GM12865 (cell line): ENCODE data around the gene EXD1.

Experiments used
- DNase-seq: peaks from one replicate; pipeline ENCODE4 v3.0.0; 2010; ENCODE audit warnings: low read depth
- H3K4me3 ChIP-seq: 2 replicates; pipeline ENCODE4 v1.5.1; 2011; ENCODE audit warnings: mild to moderate bottlenecking, low read depth, low read length, control low read depth
- CTCF ChIP-seq: IDR thresholded peaks from 2 replicates; pipeline ENCODE4 v1.5.1; 2011; ENCODE audit warnings: low read length, control low read depth, low read depth, inconsistent platforms; ENCODE audit not compliant: insufficient read depth; ENCODE audit errors: missing control alignments

The EXD1 gene

DNA sequence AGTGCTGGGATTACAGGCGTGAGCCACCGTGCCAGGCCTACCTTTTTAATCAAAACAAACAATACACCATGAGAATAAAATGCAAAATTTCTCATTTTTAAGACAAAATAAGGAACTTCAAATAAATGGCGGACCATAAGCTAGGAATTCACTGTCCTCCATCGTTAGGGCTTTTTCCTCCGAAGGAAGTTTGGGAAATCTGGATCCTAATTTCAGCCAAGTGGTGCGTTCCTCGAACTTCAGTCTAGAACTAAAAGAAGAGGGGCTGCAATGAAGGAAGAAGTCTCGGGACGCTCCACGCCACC is 260 bp downstream of the EXD1 start:
- peak overlapping the region; percentile 62 for H3K4me3 ChIP-seq
- no peak for DNase-seq
- no peak for TF ChIP-seq CTCF

- no peak for DNase-seq
- no peak for TF ChIP-seq CTCF
- no peak overlapping the region for H3K4me3 ChIP-seq
Measured at GRCh38 chr15:41219381-41219780, 11.2 kb downstream of the EXD1 start.

- TF ChIP-seq CTCF: no peak
- no peak for DNase-seq
- H3K4me3 ChIP-seq: no peak overlapping the region
Measured at GRCh38 chr15:41218851-41219250, 11.7 kb downstream of the EXD1 start.

GRCh38 chr15:41215708-41216107 is 14.8 kb downstream of the EXD1 start:
- H3K4me3 ChIP-seq: no peak overlapping the region
- no peak for TF ChIP-seq CTCF
- no peak for DNase-seq

DNA sequence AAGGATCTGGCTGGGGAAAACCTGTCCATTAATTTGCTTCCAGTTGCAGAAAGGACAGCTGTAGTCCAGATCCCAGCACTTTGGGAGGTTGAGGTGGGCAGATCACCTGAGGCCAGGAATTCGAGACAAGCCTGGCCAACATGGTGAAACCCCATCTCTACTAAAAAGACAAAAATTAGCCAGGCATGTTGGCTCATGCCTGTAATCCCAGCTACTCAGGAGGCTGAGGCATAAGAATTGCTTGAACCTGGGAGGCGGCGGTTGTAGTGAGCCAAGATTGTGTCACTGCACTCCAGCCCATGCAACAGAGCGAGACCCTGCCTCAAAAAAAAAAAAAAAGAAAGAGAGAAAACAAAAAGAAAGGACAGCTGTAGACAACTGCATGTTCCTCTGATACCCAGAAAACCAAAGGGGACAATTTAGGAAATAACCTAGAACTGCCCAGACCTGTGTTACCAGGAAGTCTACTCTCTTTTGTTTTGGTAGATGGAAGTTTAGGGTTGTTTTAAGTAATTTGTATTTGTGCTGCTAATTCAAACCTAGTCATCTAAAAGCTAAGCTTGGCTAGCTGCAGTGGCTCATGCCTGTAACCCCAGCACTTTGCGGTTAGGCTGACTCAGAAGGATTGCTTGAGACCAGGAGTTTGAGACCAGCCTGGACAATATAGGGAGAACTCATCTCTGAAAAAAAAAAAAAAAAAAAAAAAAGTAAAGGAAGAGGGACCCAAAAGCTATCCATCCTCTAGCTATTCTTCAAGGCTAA is 22.7 kb downstream of the EXD1 start:
- peak; percentile 26 for DNase-seq
- TF ChIP-seq CTCF: no peak
- H3K4me3 ChIP-seq: no peak overlapping the region

- TF ChIP-seq CTCF: no peak
Measured at GRCh38 chr15:41205315-41205714, 25.2 kb downstream of the EXD1 start.

DNA sequence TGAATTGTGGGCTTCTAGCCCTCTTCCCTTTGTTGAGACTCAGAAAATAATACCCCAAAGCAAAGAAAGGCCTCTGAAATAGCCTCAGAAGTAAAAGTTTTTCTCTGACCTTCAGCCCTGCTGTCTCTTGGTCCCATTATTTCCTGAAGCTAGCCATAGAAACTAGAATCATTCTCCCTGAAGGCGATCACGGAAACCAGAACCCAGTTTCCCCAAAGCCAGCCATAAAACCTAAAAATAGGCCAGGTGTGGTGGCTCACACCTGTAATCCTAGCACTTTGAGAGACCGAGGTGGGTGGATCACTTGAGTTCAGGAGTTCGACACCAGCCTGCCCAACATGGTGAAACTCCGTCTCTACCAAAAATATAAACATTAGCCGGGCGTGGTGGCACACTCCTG is 27.2 kb downstream of the EXD1 start:
- TF ChIP-seq CTCF: no peak
- no peak overlapping the region for H3K4me3 ChIP-seq
- no peak for DNase-seq

More at GRCh38 chr15:41205315-41205714, 25.2 kb downstream of the EXD1 start:
- DNase-seq: no peak
- H3K4me3 ChIP-seq: no peak overlapping the region
